ENCODE data around the gene C4BPA. TPM values are rescaled to one million over a fixed set of nuclear protein-coding genes. Genes with fewer than 3 reads are reported as not detected.

The C4BPA gene
- total RNA-seq: 10 to 100 TPM in 1 of 2 donors, 1 to 10 TPM in 1; 8.9 to 23.1 TPM

DNA sequence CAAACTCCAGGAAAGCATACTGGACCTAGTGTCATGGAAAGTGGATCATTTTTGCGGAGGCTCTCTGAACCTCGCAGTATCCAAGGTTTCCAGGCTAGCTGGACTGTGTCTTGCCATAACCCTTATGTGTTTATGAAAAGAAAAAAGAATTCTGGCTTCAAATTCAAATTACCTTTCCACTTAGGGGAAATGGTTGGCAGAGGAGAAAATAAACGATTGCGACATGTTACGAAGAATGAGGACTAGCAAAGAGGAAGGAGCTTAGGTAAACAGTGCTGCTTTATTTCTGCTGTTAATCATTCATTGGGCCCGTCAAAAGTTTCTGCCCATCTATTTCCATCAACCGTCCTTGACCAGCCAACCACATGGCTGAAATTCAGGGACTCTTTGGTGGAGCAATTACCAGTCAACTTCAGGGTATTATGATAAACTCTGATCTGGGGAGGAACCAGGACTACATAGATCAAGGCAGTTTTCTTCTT is at the start of gene C4BPA:
Gene C4BPA, plus strand, starts transcription at position 342 of the 482 bp plus-strand sequence. CDS start 8,793 bp downstream, outside the sequence.
- 28 to 30% methylated on average over 7 of the region's 7 CpGs for WGBS, 2 donors
- Histone ChIP-seq H3K4me3 (no peak within 1 kb of the TSS), H3K4me1 (peaks cover 19% of the 10 kb centered on the region), H3K27me3 (no peaks in the 10 kb centered on the region), H3K27ac (peak within 1 kb of the TSS in 2 of 4 donors; percentile 55 to 67), H3K36me3 (replicated peaks in 1 of 2; ENCODE audit: insufficient read depth in 1 of 2, low read depth in 2 of 2) (no peaks in the 10 kb centered on the region), H3K9me3 (no peaks in the 10 kb centered on the region)
- ATAC-seq (peak; percentile 86), DNase-seq (peak in 2 of 4 donors; percentile 35 to 51)
- intact Hi-C loops (cut with DNase I): no loop called here
- TF ChIP-seq POLR2A (IDR thresholded peaks at IDR 0.05): no peak
- TF ChIP-seq, protein P1, sequence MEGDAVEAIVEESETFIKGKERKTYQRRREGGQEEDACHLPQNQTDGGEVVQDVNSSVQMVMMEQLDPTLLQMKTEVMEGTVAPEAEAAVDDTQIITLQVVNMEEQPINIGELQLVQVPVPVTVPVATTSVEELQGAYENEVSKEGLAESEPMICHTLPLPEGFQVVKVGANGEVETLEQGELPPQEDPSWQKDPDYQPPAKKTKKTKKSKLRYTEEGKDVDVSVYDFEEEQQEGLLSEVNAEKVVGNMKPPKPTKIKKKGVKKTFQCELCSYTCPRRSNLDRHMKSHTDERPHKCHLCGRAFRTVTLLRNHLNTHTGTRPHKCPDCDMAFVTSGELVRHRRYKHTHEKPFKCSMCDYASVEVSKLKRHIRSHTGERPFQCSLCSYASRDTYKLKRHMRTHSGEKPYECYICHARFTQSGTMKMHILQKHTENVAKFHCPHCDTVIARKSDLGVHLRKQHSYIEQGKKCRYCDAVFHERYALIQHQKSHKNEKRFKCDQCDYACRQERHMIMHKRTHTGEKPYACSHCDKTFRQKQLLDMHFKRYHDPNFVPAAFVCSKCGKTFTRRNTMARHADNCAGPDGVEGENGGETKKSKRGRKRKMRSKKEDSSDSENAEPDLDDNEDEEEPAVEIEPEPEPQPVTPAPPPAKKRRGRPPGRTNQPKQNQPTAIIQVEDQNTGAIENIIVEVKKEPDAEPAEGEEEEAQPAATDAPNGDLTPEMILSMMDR (IDR thresholded peaks at IDR 0.05): no peak

DNA sequence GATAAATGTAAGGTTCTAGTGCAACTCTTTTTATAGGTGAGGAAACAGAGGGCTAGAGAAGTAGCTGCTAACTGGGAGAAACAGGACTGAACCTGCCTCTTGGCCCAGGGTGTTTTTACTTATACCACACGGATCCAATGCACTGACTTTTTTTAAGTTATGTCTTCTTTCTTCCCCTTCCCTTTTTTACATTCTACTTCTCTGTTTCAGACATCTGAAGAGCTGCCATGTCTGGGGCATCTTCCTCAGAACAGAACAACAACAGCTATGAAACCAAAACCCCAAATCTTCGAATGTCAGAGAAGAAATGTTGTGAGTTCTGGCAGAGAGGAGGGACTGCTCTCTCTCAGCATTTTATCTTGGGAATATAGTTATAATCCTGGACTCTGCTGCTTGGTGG is 49.5 kb upstream of the C4BPA start:
- H3K27me3 ChIP-seq: no peaks in the 10 kb centered on the region
- intact Hi-C loops (cut with DNase I): no loop called here
- no peaks in the 10 kb centered on the region for H3K36me3 ChIP-seq (replicated peaks in 1 of 2; ENCODE audit: insufficient read depth in 1 of 2, low read depth in 2 of 2)
- H3K4me3 ChIP-seq: no peak overlapping the region
- DNase-seq: no peak
- WGBS, 2 donors: 59 to 71% methylated on average over 2 of the region's 2 CpGs
- ATAC-seq: no peak
- H3K27ac ChIP-seq: peak overlapping the region in 1 of 4 donors; percentile 95
- H3K4me1 ChIP-seq: peaks cover 27% of the 10 kb centered on the region
- H3K9me3 ChIP-seq: no peaks in the 10 kb centered on the region
- TF ChIP-seq POLR2A (IDR thresholded peaks at IDR 0.05): no peak
- TF ChIP-seq, protein P1 (IDR thresholded peaks at IDR 0.05): no peak

- Histone ChIP-seq H3K27ac (no peak overlapping the region), H3K4me3 (no peak overlapping the region), H3K36me3 (replicated peaks in 1 of 2; ENCODE audit: insufficient read depth in 1 of 2, low read depth in 2 of 2) (no peaks in the 10 kb centered on the region), H3K9me3 (no peaks in the 10 kb centered on the region), H3K27me3 (no peaks in the 10 kb centered on the region), H3K4me1 (peaks cover 24% of the 10 kb centered on the region)
- DNase-seq: no peak
- intact Hi-C loops (cut with DNase I): no loop called here
- no peak for TF ChIP-seq POLR2A (IDR thresholded peaks at IDR 0.05)
- TF ChIP-seq, protein P1 (IDR thresholded peaks at IDR 0.05): no peak
- ATAC-seq: no peak
- 35 to 47% methylated on average over 3 of the region's 3 CpGs for WGBS, 2 donors
Observed at GRCh38 chr1:207055386-207056001, 48.5 kb upstream of the C4BPA start.

DNA sequence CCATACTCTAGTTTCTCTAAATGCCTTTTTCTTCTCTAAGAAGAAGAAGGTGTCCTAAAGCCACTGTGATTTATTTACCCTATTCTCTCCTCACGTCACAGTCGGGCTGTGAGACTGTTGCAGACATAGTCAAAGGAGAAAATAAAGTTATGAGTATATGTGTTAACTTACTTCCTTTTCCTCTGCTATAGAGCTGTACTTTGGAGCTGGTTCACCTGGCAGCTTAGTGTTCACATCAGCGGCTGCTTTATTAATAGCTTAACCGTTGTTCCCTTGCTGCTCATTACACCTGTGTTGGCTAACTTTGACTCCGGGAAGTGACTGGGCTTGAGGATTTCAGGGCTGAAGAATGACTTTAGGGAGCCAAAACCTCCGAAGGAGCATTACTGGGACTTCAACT is 47.4 kb upstream of the C4BPA start:
- no peaks in the 10 kb centered on the region for H3K27me3 ChIP-seq
- no peaks in the 10 kb centered on the region for H3K36me3 ChIP-seq (replicated peaks in 1 of 2; ENCODE audit: insufficient read depth in 1 of 2, low read depth in 2 of 2)
- TF ChIP-seq, protein P1 (IDR thresholded peaks at IDR 0.05): no peak
- TF ChIP-seq POLR2A (IDR thresholded peaks at IDR 0.05): peak in 1 of 3 donors; percentile 17
- WGBS, 2 donors: 54 to 55% methylated on average over 6 of the region's 6 CpGs
- H3K9me3 ChIP-seq: no peaks in the 10 kb centered on the region
- DNase-seq: peak in 3 of 4 donors; percentile 43 to 47 (median 44)
- ATAC-seq: no peak
- intact Hi-C loops (cut with DNase I): no loop called here
- H3K4me3 ChIP-seq: no peak overlapping the region
- peaks cover 17% of the 10 kb centered on the region for H3K4me1 ChIP-seq
- H3K27ac ChIP-seq: peak overlapping the region in 3 of 4 donors; percentile 71 to 76 (median 73)

- DNase-seq (no peak), ATAC-seq (no peak)
- Histone ChIP-seq H3K27ac (no peak overlapping the region), H3K4me3 (no peak overlapping the region), H3K9me3 (no peaks in the 10 kb centered on the region), H3K36me3 (replicated peaks in 1 of 2; ENCODE audit: insufficient read depth in 1 of 2, low read depth in 2 of 2) (peaks cover 0 to 6% of the 10 kb centered on the region in 2 donors), H3K27me3 (no peaks in the 10 kb centered on the region), H3K4me1 (peaks cover 7% of the 10 kb centered on the region)
- TF ChIP-seq, protein P1 (IDR thresholded peaks at IDR 0.05): no peak
- TF ChIP-seq POLR2A (IDR thresholded peaks at IDR 0.05): no peak
- 64 to 67% methylated on average over 4 of the region's 4 CpGs for WGBS, 2 donors
- intact Hi-C loops (cut with DNase I): no loop called here
Observed at GRCh38 chr1:207058252-207058651, 45.8 kb upstream of the C4BPA start.
